NCI-H128 (cell line): Measurements from ENCODE around the gene HLA-DQB2.
"Not testable (repeated sequence)": the region's sequence is repeated elsewhere in the genome, so short reads cannot be mapped to it uniquely, and the experiment has no call there.

ENCODE experiments used
- DNase-seq: peaks from one replicate; lab custom pipeline; 2025; ENCODE audit not compliant: unreplicated experiment; lab: John Stamatoyannopoulos, UW

HLA-DQB2 gene

GRCh38 chr6:32763421-32763820 is at the start of gene HLA-DQB2:
HLA-DQB2 (minus strand) TSS chr6:32763532; CDS start chr6:32763470, 62 bp downstream.
- DNase-seq: no peak

- no peak for DNase-seq
These were observed 45.8 kb upstream of the HLA-DQB2 start for GRCh38 chr6:32809171-32809570.

- DNase-seq: no peak
These were observed 43.8 kb upstream of the HLA-DQB2 start for GRCh38 chr6:32807020-32807580.

DNA sequence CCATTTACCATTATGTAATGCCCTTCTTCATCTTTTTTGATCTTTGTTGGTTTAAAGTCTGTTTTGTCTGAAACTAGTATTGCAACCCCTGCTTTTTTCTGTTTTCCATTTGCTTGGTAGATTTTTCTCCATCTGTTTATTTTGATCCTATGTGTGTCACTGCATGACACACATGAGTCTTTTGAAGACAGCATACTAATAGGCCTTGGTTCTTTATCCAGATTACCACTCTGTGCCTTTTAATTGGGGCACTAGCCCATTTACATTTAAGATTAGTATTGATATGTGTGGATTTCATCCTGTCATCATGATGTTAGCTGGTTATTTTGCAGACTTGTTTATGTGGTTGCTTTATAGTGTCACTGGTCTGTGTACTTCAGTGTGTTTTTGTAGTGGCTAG is 42.1 kb upstream of the HLA-DQB2 start:
- not testable (repeated sequence) for DNase-seq

- DNase-seq: no peak
These were observed 40.1 kb upstream of the HLA-DQB2 start for GRCh38 chr6:32803416-32803815.

- DNase-seq: no peak
These were observed 36.4 kb upstream of the HLA-DQB2 start for GRCh38 chr6:32799740-32800139.

- no peak for DNase-seq
These were observed 35.8 kb upstream of the HLA-DQB2 start for GRCh38 chr6:32799168-32799567.

GRCh38 chr6:32796848-32797776 is 33.8 kb upstream of the HLA-DQB2 start:
- DNase-seq: peak; percentile 35

- no peak for DNase-seq
These were observed 31.2 kb upstream of the HLA-DQB2 start for GRCh38 chr6:32794510-32794909.

- DNase-seq: no peak
These were observed 29.6 kb upstream of the HLA-DQB2 start for GRCh38 chr6:32792901-32793435.

GRCh38 chr6:32790306-32790705 is 27.0 kb upstream of the HLA-DQB2 start:
- no peak for DNase-seq

DNA sequence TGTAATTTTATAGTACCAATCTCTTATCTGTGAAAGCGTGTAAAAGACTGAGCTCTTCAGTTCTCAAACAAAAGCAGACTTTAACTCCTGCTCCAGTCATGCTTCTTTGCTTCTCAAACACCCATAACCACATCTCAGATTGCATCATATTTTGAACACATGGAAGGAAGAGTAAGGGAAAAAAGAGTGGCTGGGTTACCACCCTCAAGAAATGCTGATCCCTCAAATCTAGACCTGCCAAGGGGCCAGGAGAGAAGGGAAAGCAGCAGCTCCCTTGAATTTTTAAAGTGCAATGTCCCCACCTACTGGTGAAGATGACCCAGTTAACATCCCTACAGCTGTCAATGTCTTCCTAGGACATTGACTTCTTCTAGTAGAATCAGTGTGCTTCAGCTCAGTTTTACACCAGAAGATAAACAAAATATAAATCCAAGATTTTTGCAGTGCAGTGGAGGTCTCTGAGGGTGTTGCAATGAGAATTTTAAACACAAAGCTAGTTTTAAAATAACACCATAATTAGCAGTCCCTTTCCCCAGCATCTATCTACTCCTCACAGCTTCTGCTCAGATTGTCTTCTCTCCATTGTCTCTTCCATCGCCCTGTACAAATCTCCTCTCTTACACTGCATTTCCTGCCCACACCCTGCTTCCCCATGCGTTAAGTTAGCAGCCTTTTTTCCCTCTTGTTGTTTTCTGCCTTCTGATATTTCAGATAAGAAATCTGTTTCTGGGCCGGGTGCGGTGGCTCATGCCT is 22.6 kb upstream of the HLA-DQB2 start:
- DNase-seq: no peak

- DNase-seq: not testable (repeated sequence)
These were observed 19.6 kb upstream of the HLA-DQB2 start for GRCh38 chr6:32782923-32783322.

GRCh38 chr6:32779036-32779435 is 15.7 kb upstream of the HLA-DQB2 start:
- DNase-seq: no peak

DNA sequence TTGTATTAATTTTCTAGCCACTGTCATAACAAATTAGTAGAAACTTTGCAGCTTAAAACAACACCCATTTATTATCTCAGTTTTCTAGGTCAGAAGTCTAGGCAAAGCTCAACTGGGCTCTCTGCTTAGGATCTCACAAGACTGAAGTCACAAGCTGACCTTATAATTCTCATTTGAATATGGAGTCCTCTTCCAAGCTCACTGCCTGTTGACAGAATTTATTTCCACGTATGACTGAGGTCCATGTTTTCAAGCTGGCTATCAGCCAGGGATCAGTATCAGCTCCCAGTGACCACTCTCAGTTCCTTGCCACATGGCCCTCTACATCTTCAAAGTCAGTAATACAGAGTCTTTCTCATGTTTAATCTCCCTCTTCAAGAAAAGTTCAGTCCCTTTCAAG is 11.7 kb upstream of the HLA-DQB2 start:
- no peak for DNase-seq

DNA sequence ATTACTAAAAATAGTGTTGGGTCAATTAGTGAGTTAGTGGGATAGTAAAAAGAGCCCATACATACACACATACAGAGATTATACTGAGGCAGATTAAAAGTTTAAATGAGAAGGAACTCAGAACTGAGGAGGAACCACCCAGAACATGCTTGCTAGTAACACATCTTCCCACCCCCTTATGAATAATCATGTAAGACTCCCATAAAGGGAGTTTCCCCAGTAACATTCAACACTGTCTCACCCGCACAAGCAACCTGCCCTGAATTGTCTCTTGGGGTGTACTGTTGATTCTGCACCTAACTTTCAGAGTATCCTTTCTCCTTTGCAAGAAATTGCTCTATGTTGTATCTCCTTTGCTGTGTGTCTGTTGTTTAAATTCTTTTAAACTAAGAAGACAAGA is 11.1 kb upstream of the HLA-DQB2 start:
- no peak for DNase-seq

DNA sequence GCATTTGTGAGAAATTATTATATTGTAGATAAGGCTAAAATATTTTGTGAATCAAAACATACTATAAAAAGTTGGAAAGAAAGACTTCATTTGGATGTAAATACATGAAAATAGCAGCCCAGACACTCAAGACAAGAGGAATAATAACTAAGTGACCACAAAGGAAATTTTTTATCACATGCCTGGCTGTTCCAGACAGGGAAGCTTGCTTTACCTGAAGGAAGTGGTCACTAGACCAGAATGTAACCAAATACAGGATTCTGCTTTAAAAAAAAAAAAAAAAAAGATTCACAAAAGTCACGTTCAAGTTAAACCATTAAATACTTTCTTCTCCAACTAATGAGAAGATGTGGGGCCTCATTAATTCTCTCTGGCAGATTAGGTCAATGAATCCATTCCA is 9.3 kb upstream of the HLA-DQB2 start:
- no peak for DNase-seq

GRCh38 chr6:32764048-32764447 is 716 bp upstream of the HLA-DQB2 start:
- DNase-seq: no peak

- DNase-seq: no peak
These were observed 1.8 kb downstream of the HLA-DQB2 start for GRCh38 chr6:32761548-32761947.

DNA sequence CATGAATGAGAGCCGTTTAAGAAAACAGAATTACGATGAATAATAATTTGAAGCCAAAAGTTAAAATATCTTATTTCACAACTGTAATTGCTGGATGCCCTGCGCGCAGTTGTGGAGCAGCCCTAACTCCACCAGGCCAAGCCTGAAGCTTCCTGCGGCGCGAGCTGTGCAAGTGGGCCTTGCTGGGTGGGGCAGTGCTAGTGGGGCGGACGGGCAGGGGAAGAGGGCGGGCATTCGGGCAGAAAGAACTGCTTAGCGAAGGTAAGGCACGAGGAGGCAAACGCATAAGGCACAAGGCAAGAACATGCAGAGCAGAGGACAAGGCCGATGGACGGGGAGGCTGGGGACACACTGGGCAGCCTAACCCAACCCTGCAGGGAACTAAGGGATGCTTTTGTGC is 2.3 kb downstream of the HLA-DQB2 start:
- no peak for DNase-seq

DNA sequence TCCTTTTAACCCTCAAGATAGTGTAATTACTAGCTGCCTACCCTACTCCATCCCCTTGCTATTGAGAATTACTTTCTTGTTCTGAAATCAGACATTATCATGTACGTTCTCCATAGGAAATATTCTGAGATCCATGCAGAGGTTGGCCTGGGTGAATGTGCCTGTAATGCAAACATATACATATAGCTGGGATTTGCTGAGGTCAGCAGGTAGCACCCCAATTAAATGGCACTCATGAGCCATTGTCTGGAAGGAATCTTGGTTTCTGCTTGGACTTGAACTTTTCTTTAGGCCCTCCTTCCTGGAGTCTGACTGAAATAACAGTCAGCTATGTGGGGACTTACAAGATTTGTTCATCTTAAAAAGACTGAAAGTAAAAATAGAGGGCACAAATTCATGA is 3.7 kb downstream of the HLA-DQB2 start:
- DNase-seq: no peak
